Measurements from ENCODE around the gene PMPCA.
"Not testable (repeated sequence)": the region's sequence is repeated elsewhere in the genome, so short reads cannot be mapped to it uniquely, and the experiment has no call there.

PMPCA gene

GRCh38 chr9:136404801-136405136 lies 5.7 kb upstream of the PMPCA start:
- H3K4me3 ChIP-seq (ENCODE audit: low read depth, low read length) = peak overlapping the region; percentile 31

DNA sequence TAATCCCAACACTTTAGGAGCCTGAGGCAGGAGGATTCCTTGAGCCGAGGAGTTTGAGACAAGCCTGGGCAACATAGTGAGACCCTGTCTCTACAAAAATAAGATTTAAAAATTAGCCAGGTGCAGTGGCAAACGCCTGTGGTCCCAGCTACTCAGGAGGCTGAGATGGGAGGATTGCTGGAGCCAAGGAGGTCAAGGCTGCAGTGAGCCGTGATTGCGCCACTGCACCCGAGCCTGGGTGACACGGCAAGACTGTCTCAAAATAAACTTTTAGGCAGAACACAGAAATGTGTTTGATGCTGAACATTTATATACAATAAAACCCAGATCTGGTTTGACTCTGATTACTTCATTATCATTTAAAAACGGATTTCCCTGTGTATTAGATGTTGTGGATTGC lies 5.0 kb upstream of the PMPCA start:
- no peak for DNase-seq (ENCODE audit: low read depth)
- no peak for TF ChIP-seq CTCF (IDR thresholded peaks at IDR 0.05; ENCODE audit: insufficient read depth, low read depth, low read length, missing control alignments)
- H3K4me3 ChIP-seq (ENCODE audit: low read depth, low read length) = no peak overlapping the region

More at GRCh38 chr9:136404801-136405136, 5.7 kb upstream of the PMPCA start:
- TF ChIP-seq CTCF (IDR thresholded peaks at IDR 0.05; ENCODE audit: insufficient read depth, low read depth, low read length, missing control alignments) = no peak
- DNase-seq (ENCODE audit: low read depth) = peak; percentile 29

DNA sequence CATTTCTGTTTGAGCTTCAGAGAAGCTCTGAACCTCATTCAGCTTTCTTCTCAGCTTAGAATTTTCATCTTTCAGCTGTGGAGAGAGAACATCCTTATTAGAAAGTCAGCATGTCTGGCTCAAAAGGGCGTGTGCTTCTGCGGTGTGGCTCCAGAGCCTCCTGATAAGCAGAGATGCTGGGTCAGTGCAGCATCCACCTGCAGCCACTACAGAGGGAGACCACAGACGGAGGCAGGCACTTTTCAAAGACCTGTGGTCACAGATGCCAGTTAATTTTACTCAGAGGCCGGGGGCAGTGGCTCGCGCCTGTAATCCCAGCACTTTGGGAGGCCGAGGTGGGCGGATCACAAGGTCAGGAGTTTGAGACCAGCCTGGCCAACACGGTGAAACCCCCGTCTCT lies 4.6 kb upstream of the PMPCA start:
- not testable (repeated sequence) for H3K4me3 ChIP-seq (ENCODE audit: low read depth, low read length)

GRCh38 chr9:136407061-136407460 lies 3.4 kb upstream of the PMPCA start:
- not testable (repeated sequence) for H3K4me3 ChIP-seq (ENCODE audit: low read depth, low read length); DNase-seq (ENCODE audit: low read depth)

More for the DNA sequence above, 4.6 kb upstream of the PMPCA start:
- DNase-seq (ENCODE audit: low read depth) = not testable (repeated sequence)

DNA sequence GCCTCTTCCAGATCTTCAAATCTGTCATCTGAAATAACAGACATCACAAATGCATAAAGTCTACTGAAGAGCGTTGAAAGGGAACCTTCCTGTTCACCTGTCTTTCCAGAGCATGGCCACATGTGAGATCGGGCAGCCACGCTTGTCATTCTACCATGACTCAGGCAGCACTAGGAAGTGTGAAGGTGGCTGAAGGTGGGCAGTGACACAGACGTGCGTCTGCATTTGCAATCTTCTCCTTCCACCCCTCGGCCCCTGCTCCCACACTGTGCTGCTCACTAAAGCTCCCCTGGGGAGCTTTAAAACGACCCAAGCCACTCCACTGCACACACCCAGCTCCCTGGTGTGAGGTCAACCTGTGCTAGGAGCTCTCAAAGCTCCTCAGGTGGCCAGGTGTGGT lies 2.5 kb upstream of the PMPCA start:
- H3K4me3 ChIP-seq (ENCODE audit: low read depth, low read length) = no peak overlapping the region
- no peak for DNase-seq (ENCODE audit: low read depth)
- no peak for TF ChIP-seq CTCF (IDR thresholded peaks at IDR 0.05; ENCODE audit: insufficient read depth, low read depth, low read length, missing control alignments)

- peak; percentile 56 for DNase-seq (ENCODE audit: low read depth)
- H3K4me3 ChIP-seq (ENCODE audit: low read depth, low read length) = peak overlapping the region; percentile 78
- TF ChIP-seq CTCF (IDR thresholded peaks at IDR 0.05; ENCODE audit: insufficient read depth, low read depth, low read length, missing control alignments) = no peak
These were observed 652 bp upstream of the PMPCA start for GRCh38 chr9:136409557-136410455.

GRCh38 chr9:136411378-136411777 lies 920 bp downstream of the PMPCA start:
- TF ChIP-seq CTCF (IDR thresholded peaks at IDR 0.05; ENCODE audit: insufficient read depth, low read depth, low read length, missing control alignments) = no peak
- no peak for DNase-seq (ENCODE audit: low read depth)
- H3K4me3 ChIP-seq (ENCODE audit: low read depth, low read length) = peak overlapping the region; percentile 72

DNA sequence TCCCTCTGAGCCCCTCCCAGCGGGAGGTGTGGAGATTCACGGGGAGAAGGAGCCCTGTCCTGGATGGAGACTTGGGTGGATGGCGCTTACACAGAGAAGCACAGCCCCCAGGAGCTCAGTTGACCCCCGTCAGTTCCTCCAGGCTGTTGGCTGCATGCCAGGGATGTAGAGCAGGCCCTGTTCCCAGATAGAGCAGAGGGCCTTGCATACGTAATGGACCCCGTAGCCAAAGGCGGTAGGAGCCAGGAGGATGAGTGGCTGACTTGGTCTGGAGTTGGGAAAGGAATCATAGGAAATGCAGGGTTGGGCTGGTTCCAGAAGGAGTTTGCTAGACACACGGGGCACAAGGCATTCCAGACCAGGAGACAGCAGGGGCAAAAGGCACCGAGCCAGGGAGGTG lies 2.5 kb downstream of the PMPCA start:
- TF ChIP-seq CTCF (IDR thresholded peaks at IDR 0.05; ENCODE audit: insufficient read depth, low read depth, low read length, missing control alignments) = no peak
- DNase-seq (ENCODE audit: low read depth) = no peak
- H3K4me3 ChIP-seq (ENCODE audit: low read depth, low read length) = no peak overlapping the region
